HS-27A (cell line): ENCODE results near the gene C16orf74.

Experiments
- DNase-seq: peaks from one replicate; pipeline ENCODE4 v3.0.0-alpha.2; 2012; ENCODE audit warnings: low read depth, missing footprints

Gene C16orf74

GRCh38 chr16:85750827-85751697, at the start of gene C16orf74:
Gene C16orf74 (minus strand): TSS chr16:85751096. CDS start chr16:85735217, 15,879 bp downstream.
- no peak for DNase-seq

- no peak for DNase-seq
These were observed 49.4 kb upstream of the C16orf74 start for GRCh38 chr16:85800321-85800669.

- peak; percentile 76 for DNase-seq
These were observed 48.8 kb upstream of the C16orf74 start, which contains the start of the genes COX4I1 and EMC8 for GRCh38 chr16:85799497-85800320. Gene COX4I1 (plus strand): TSS chr16:85799695. CDS start chr16:85801206, 1,511 bp downstream. Gene EMC8 (minus strand): TSS chr16:85799544. CDS start chr16:85799295, 249 bp downstream.

DNA sequence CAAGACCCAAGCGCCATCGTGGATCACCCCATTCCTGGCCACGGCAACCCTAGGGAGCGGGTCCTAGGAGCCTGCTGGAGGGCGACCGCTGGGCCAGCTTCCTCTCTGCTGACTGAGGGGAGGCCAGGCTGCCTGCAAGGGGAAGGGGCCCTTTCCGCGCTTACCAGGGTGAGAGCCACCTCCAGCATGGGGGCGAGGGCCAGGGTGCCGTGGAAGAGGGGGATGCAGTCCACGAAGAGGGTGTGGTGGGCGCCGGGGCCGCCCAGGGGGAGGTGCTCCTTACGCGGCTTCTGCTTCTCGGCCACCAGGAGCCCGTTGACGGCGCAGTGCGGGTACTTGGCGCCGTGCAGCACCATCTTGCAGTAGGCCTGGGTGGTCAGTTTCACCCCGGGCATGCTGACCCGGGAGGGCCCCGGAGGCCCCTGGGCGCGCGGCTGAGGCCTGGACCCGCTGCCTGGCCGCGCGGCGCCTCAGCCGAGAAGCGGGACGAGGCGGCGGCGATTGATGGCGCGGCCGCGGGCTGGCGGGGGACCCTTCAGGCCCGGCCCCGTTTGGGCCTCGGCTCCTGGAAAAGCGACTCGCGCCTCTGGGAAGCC, 48.1 kb upstream of the C16orf74 start:
- peak; percentile 1 for DNase-seq

GRCh38 chr16:85798283-85798776, 47.4 kb upstream of the C16orf74 start:
- no peak for DNase-seq

GRCh38 chr16:85796599-85796998, 45.7 kb upstream of the C16orf74 start:
- DNase-seq: no peak

GRCh38 chr16:85796152-85796551, 45.3 kb upstream of the C16orf74 start:
- DNase-seq: no peak

DNA sequence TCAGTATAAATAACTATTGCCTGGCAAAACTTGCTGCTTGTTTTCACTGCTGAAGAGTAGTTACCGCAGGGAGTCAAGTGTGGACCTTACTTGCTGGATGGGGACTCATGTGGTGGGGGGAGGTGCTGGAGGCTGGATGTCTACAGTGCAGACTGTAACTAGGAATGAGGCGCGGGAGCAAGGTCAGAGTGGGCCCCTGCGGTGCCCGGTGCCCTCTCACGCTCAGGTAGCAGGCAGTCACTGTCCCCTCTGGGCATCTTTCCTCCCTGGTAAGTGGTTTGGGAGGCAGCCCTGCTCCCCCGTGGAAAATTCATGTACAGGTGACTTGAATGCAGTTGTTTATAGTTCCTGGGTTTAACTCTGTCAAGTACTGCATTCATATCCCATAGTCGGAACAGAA, 43.8 kb upstream of the C16orf74 start:
- no peak for DNase-seq

GRCh38 chr16:85793662-85794298, 42.9 kb upstream of the C16orf74 start:
- no peak for DNase-seq

DNA sequence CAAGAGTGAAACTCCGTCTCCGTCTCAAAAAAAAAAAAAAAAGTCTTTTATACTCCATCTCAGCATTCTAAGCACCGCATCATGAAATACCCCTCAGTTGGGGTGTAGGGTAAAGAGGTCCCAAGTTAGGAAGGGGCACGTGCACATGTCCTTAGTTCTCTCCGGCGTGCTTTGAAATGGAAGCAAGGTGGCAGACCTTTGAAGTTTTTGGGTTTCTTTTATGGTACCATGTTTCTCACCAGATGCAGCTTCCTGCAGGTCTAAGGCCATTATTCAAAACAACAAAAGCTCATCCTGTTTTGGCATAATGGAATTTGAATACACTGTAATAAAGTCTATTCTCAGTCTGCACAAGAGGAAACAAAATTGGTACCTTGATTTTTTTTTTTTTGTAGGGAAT, 38.9 kb upstream of the C16orf74 start:
- no peak for DNase-seq

GRCh38 chr16:85788819-85789218, 37.9 kb upstream of the C16orf74 start:
- DNase-seq: no peak

DNA sequence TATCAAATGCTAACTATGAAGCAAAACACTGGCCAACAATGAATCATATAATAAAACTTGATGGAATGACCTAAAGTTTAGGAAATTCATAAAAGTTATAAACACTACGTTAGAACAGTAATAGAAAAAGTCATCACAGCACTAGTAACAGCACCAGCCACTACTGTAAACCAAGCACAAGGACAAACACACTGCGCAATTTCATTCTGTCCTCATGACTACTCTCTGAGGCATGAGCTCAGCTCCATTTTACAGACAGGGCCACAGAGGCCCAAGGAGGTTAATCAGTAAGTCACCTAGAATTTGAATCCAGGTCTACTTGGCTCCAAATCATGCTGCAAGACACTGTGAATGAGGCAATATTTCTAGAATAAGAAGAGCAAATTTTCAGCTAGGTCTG, 35.0 kb upstream of the C16orf74 start:
- DNase-seq: no peak

- DNase-seq: no peak
These were observed 33.9 kb upstream of the C16orf74 start for GRCh38 chr16:85784813-85785212.

- no peak for DNase-seq
These were observed 32.5 kb upstream of the C16orf74 start for GRCh38 chr16:85783441-85783840.

- no peak for DNase-seq
These were observed 31.6 kb upstream of the C16orf74 start for GRCh38 chr16:85782451-85782850.

DNA sequence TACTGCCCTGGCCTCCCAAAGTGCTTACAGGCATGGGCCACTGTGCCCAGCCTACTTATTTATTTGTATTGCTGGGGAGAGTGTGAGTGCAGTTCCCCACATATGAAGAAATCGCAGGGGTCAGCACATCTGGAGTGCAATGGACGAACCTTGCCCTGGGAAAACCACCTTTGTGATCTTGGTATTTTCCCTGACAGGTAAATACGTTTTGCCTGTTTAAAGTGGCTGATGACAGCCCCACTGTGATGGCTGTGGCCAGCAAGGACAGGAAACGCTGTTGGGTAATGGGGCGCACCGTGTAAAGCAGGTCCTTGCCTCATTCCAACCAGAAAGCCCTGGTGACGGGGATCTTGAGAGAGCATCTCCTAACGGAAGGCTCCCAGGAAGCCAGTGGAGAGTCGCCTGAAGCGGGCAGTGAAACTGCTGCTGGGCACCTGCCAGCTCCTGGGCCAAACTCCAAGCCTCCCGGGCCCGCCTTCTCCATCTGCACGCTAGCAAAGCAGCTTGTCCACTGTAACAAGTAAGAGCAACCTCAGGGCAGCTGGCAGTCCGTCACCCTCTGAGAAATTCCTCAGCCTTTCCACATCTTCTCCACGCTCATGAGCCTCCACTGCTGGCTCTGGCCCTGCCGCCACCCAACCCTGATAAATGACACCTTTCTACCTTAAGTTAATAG, 30.9 kb upstream of the C16orf74 start:
- DNase-seq: no peak

- DNase-seq: no peak
These were observed 30.3 kb upstream of the C16orf74 start for GRCh38 chr16:85781156-85781555.

- DNase-seq: no peak
These were observed 29.4 kb upstream of the C16orf74 start for GRCh38 chr16:85780281-85780680.

- DNase-seq: no peak
These were observed 28.0 kb upstream of the C16orf74 start for GRCh38 chr16:85778873-85779272.

GRCh38 chr16:85777583-85778310, 26.9 kb upstream of the C16orf74 start:
- DNase-seq: no peak

GRCh38 chr16:85774811-85775210, 23.9 kb upstream of the C16orf74 start:
- no peak for DNase-seq
